ENCODE results near the gene ANKS1B.

ANKS1B gene

DNA sequence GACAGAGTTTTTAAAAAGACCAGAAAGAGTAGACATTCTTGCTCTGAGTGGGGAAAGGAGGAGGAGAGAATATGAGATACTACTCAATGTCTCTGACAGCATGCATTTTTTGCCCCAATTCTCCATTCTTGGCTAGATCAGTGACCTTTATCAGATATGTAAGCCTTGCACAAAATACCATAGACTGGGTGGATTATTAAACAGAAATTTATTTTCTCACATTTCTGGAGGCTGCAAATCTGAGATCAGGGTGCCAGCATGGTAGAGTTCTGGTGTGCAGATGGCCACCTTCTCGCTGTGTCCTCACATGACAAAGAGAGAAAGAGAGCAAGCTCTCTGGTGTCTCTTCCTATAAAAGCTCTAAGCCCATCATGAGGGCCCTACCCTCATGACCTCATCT is 38.6 kb downstream of the ANKS1B start:
- no peak for ATAC-seq
- no peak for TF ChIP-seq ESRRG (CRISPR knock-in tag; IDR thresholded peaks at IDR 0.05)
- no peak for TF ChIP-seq TOX (CRISPR knock-in tag; IDR thresholded peaks at IDR 0.05; ENCODE audit: borderline replicate concordance)
- TF ChIP-seq TCF4 (CRISPR knock-in tag; IDR thresholded peaks at IDR 0.05; ENCODE audit: borderline replicate concordance) = no peak
- no peak for TF ChIP-seq BACH2 (CRISPR knock-in tag; IDR thresholded peaks at IDR 0.05; ENCODE audit: borderline replicate concordance)
- TF ChIP-seq SNAI2 (CRISPR knock-in tag; IDR thresholded peaks at IDR 0.05) = no peak

GRCh38 chr12:99935608-99936007 is 49.1 kb downstream of the ANKS1B start:
- no peak for TF ChIP-seq ISL1 (CRISPR knock-in tag; IDR thresholded peaks at IDR 0.05)
- no peak for TF ChIP-seq ZFP3 (CRISPR knock-in tag; IDR thresholded peaks at IDR 0.05)
- TF ChIP-seq, protein P1, sequence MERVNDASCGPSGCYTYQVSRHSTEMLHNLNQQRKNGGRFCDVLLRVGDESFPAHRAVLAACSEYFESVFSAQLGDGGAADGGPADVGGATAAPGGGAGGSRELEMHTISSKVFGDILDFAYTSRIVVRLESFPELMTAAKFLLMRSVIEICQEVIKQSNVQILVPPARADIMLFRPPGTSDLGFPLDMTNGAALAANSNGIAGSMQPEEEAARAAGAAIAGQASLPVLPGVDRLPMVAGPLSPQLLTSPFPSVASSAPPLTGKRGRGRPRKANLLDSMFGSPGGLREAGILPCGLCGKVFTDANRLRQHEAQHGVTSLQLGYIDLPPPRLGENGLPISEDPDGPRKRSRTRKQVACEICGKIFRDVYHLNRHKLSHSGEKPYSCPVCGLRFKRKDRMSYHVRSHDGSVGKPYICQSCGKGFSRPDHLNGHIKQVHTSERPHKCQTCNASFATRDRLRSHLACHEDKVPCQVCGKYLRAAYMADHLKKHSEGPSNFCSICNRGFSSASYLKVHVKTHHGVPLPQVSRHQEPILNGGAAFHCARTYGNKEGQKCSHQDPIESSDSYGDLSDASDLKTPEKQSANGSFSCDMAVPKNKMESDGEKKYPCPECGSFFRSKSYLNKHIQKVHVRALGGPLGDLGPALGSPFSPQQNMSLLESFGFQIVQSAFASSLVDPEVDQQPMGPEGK (CRISPR knock-in tag; IDR thresholded peaks at IDR 0.05; ENCODE audit: borderline replicate concordance) = no peak
- no peak for TF ChIP-seq ZFP30 (CRISPR knock-in tag; IDR thresholded peaks at IDR 0.05)
- no peak for ATAC-seq

- TF ChIP-seq, protein P2, sequence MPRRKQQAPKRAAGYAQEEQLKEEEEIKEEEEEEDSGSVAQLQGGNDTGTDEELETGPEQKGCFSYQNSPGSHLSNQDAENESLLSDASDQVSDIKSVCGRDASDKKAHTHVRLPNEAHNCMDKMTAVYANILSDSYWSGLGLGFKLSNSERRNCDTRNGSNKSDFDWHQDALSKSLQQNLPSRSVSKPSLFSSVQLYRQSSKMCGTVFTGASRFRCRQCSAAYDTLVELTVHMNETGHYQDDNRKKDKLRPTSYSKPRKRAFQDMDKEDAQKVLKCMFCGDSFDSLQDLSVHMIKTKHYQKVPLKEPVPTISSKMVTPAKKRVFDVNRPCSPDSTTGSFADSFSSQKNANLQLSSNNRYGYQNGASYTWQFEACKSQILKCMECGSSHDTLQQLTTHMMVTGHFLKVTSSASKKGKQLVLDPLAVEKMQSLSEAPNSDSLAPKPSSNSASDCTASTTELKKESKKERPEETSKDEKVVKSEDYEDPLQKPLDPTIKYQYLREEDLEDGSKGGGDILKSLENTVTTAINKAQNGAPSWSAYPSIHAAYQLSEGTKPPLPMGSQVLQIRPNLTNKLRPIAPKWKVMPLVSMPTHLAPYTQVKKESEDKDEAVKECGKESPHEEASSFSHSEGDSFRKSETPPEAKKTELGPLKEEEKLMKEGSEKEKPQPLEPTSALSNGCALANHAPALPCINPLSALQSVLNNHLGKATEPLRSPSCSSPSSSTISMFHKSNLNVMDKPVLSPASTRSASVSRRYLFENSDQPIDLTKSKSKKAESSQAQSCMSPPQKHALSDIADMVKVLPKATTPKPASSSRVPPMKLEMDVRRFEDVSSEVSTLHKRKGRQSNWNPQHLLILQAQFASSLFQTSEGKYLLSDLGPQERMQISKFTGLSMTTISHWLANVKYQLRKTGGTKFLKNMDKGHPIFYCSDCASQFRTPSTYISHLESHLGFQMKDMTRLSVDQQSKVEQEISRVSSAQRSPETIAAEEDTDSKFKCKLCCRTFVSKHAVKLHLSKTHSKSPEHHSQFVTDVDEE (CRISPR knock-in tag; IDR thresholded peaks at IDR 0.05) = no peak
- TF ChIP-seq POU6F1 (CRISPR knock-in tag; IDR thresholded peaks at IDR 0.05; ENCODE audit: borderline replicate concordance, low read depth) (no peak), CSRNP3 (CRISPR knock-in tag; IDR thresholded peaks at IDR 0.05) (no peak), OSR1 (CRISPR knock-in tag; IDR thresholded peaks at IDR 0.05) (no peak), ZNF8 (CRISPR knock-in tag; IDR thresholded peaks at IDR 0.05) (no peak), TOX (CRISPR knock-in tag; IDR thresholded peaks at IDR 0.05; ENCODE audit: borderline replicate concordance) (no peak), TCF4 (CRISPR knock-in tag; IDR thresholded peaks at IDR 0.05; ENCODE audit: borderline replicate concordance) (no peak), RARB (CRISPR knock-in tag; IDR thresholded peaks at IDR 0.05) (no peak)
- TF ChIP-seq, protein P1 (CRISPR knock-in tag; IDR thresholded peaks at IDR 0.05; ENCODE audit: borderline replicate concordance) = no peak
- no peak for ATAC-seq
These were observed 58.1 kb downstream of the ANKS1B start for GRCh38 chr12:99926511-99927169.

DNA sequence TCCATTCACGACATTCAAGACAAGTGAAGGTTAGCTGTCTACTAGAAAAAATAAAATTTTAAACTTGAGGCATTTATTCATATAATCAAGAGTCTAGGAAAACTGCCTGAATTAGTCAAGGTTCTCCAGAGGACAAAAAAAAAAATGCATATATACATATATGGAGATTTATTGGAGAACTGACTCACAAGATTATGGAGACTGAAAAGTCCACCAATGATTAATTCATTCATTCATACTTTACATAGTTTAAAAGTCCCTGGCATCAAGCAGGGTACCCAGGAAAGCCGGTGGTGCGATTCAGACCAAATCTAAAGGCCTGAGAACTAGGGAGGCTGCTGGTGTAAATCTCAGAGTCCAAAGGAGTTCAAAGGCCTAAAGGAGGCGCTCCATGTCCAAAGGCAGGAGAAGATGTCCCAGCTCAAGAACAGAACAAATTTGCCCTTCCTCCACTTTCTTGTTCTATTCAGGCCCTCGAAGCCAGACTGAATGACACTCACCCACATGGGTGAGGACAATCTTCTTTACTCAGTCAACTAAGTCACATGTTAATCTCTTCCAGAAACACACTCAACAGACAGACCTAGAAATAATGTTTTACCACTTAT is 64.3 kb downstream of the ANKS1B start:
- ATAC-seq = no peak
- TF ChIP-seq CSDC2 (CRISPR knock-in tag; IDR thresholded peaks at IDR 0.05) (no peak), RARB (CRISPR knock-in tag; IDR thresholded peaks at IDR 0.05) (no peak), ZFP3 (CRISPR knock-in tag; IDR thresholded peaks at IDR 0.05) (no peak), ZFP30 (CRISPR knock-in tag; IDR thresholded peaks at IDR 0.05) (no peak), ZNF565 (CRISPR knock-in tag; conservative IDR thresholded peaks at IDR 0.05; ENCODE audit: low read depth) (no peak), ZNF70 (CRISPR knock-in tag; IDR thresholded peaks at IDR 0.05) (no peak), TCF4 (CRISPR knock-in tag; IDR thresholded peaks at IDR 0.05; ENCODE audit: borderline replicate concordance) (no peak), ISL1 (CRISPR knock-in tag; IDR thresholded peaks at IDR 0.05) (no peak), ZNF8 (CRISPR knock-in tag; IDR thresholded peaks at IDR 0.05) (no peak)
- TF ChIP-seq, protein P1 (CRISPR knock-in tag; IDR thresholded peaks at IDR 0.05; ENCODE audit: borderline replicate concordance) = no peak
- TF ChIP-seq, protein P3, sequence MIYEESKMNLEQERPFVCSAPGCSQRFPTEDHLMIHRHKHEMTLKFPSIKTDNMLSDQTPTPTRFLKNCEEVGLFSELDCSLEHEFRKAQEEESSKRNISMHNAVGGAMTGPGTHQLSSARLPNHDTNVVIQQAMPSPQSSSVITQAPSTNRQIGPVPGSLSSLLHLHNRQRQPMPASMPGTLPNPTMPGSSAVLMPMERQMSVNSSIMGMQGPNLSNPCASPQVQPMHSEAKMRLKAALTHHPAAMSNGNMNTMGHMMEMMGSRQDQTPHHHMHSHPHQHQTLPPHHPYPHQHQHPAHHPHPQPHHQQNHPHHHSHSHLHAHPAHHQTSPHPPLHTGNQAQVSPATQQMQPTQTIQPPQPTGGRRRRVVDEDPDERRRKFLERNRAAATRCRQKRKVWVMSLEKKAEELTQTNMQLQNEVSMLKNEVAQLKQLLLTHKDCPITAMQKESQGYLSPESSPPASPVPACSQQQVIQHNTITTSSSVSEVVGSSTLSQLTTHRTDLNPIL (CRISPR knock-in tag; IDR thresholded peaks at IDR 0.05; ENCODE audit: low read depth) = no peak
